IMR-90 (cell line): Measurements from ENCODE around the gene BCL2L2.

Experiments used
- CTCF ChIP-seq: conservative IDR thresholded peaks from 2 replicates; pipeline ENCODE4 v1.5.1; 2012; ENCODE audit warnings: mild to moderate bottlenecking, low read depth, low read length, improper control_type of control experiment
- MAFK ChIP-seq: IDR thresholded peaks from 2 replicates; pipeline ENCODE4 v1.6.1; 2012; ENCODE audit warnings: low read depth, low read length, improper control_type of control experiment
- MXI1 ChIP-seq: IDR thresholded peaks from 2 replicates; pipeline ENCODE4 v1.6.1; 2012; ENCODE audit warnings: low read depth, mild to moderate bottlenecking, low read length, moderate library complexity, borderline replicate concordance
- POLR2A ChIP-seq: IDR thresholded peaks from 2 replicates; pipeline ENCODE4 v1.6.1; 2012; ENCODE audit warnings: mild to moderate bottlenecking, low read depth, low read length

GRCh38 chr14:23294734-23295561 is 11.7 kb upstream of the BCL2L2 start:
- TF ChIP-seq CTCF (peak; percentile 87), MXI1 (no peak), MAFK (no peak), POLR2A (no peak)
